Measurements from ENCODE around the gene ZNF488.

GRCh38 chr10:47409866-47410256 lies 25.8 kb upstream of the ZNF488 start:
- no peak for TF ChIP-seq CTCF (IDR thresholded peaks at IDR 0.05)
- TF ChIP-seq POLR2AphosphoS5 (IDR thresholded peaks at IDR 0.05) = no peak
